Kidney epithelial cell (primary cell): ENCODE data around the gene LYSMD3. TPM values are rescaled to one million over a fixed set of nuclear protein-coding genes. Genes with fewer than 3 reads are reported as not detected.

ENCODE experiments used
- DNase-seq: peaks from one replicate; pipeline ENCODE4 v3.0.0-alpha.2; 2010; ENCODE audit warnings: low read depth
- H3K27me3 ChIP-seq: 2 replicates; pipeline ENCODE4 v1.6.0; 2011; ENCODE audit warnings: low read length; ENCODE audit not compliant: control insufficient read depth, insufficient read depth
- H3K36me3 ChIP-seq: 2 replicates; pipeline ENCODE4 v1.5.1; 2011; ENCODE audit warnings: low read length; ENCODE audit not compliant: control insufficient read depth, insufficient read depth
- H3K4me3 ChIP-seq: 2 replicates; pipeline ENCODE4 v1.5.1; 2011; ENCODE audit warnings: low read depth, mild to moderate bottlenecking, control low read depth, low read length
- total RNA-seq: library from RNA; depleted of rRNA; stranded (reverse); fragments of >200 nt; gene quantifications from 2 replicates; pipeline ENCODE4 v1.2.3, GENCODE V29; 2015
- TF ChIP-seq, protein P1 (sequence below): IDR thresholded peaks from 2 replicates; pipeline ENCODE4 v1.5.1; 2011; ENCODE audit warnings: mild to moderate bottlenecking, moderate library complexity, low read length, control low read depth, inconsistent platforms; ENCODE audit not compliant: insufficient read depth, poor library complexity, severe bottlenecking

LYSMD3 gene
- total RNA-seq, 1 donor from 2014 or later, result 16.2 TPM

DNA sequence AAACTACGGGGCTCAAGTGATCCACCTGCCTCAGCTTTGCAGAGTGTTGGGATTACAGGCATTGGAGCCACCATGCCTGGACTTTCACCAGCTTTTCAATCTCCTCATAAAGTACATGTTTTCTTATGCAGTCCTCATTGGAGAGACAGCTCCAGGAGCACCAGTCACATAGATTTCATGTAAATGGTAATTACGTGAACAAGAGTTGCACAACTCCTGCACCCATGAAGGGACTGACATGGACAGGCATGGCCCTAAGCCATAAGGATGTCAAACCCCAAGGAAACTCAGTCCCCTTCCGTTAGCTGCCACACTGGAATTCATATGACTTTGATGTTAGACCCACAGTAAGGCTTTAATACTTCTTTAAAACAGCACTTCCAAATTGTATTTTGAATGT lies 21.6 kb upstream of the LYSMD3 start:
- TF ChIP-seq, protein P1, sequence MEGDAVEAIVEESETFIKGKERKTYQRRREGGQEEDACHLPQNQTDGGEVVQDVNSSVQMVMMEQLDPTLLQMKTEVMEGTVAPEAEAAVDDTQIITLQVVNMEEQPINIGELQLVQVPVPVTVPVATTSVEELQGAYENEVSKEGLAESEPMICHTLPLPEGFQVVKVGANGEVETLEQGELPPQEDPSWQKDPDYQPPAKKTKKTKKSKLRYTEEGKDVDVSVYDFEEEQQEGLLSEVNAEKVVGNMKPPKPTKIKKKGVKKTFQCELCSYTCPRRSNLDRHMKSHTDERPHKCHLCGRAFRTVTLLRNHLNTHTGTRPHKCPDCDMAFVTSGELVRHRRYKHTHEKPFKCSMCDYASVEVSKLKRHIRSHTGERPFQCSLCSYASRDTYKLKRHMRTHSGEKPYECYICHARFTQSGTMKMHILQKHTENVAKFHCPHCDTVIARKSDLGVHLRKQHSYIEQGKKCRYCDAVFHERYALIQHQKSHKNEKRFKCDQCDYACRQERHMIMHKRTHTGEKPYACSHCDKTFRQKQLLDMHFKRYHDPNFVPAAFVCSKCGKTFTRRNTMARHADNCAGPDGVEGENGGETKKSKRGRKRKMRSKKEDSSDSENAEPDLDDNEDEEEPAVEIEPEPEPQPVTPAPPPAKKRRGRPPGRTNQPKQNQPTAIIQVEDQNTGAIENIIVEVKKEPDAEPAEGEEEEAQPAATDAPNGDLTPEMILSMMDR, result no peak
- no peak for DNase-seq
- no peaks in the 10 kb centered on the region for H3K27me3 ChIP-seq
- H3K4me3 ChIP-seq, result no peak overlapping the region
- no peaks in the 10 kb centered on the region for H3K36me3 ChIP-seq

DNA sequence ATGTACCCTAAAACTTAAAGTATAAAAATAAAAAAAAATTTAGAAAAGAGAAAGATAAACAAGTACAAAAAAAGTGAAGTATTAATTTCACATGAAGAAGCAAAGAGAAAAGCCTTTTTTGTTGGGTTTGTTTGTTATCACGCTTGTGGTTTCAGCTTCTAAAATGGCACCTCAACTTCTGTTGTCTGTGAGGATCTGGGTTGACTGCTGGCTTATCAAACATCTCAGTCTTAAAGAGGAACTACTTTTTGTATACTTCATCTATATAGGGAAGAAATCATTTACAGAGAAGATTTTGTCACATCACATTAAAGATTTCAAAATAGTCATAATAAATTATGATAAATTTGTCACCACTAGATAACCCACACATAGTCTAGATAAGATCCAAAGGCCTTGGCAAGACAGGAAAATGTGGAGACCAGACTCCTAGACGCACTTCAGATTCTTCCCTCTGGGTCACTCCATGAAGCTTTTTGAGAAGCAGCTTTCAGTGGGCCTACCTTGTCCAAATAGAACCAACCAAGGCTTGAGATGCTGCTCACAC lies 20.4 kb upstream of the LYSMD3 start:
- TF ChIP-seq, protein P1, result no peak

DNA sequence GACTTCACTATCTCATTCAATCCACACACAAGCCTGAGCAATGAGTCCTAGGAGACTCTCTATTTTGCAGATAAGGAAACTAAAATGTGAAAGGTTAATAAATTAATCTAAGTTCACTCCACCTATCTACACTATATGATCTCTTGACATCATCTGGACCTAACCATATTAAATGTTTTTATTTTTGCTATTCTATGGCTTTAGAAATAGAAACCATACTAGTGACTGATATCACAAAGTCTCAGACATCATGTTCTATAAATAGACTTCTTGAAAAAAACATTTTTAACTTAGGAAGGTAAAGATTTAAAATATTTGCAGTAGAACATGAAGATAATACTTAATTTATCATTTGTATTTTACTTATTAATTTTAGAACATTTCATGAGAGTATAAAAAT lies 19.8 kb upstream of the LYSMD3 start:
- H3K36me3 ChIP-seq, result no peaks in the 10 kb centered on the region
- TF ChIP-seq, protein P1, result no peak
- no peak overlapping the region for H3K4me3 ChIP-seq
- no peak for DNase-seq
- H3K27me3 ChIP-seq, result no peaks in the 10 kb centered on the region

More for the DNA sequence above, 20.4 kb upstream of the LYSMD3 start:
- H3K4me3 ChIP-seq, result no peak overlapping the region
- H3K27me3 ChIP-seq, result no peaks in the 10 kb centered on the region
- no peak for DNase-seq
- no peaks in the 10 kb centered on the region for H3K36me3 ChIP-seq

DNA sequence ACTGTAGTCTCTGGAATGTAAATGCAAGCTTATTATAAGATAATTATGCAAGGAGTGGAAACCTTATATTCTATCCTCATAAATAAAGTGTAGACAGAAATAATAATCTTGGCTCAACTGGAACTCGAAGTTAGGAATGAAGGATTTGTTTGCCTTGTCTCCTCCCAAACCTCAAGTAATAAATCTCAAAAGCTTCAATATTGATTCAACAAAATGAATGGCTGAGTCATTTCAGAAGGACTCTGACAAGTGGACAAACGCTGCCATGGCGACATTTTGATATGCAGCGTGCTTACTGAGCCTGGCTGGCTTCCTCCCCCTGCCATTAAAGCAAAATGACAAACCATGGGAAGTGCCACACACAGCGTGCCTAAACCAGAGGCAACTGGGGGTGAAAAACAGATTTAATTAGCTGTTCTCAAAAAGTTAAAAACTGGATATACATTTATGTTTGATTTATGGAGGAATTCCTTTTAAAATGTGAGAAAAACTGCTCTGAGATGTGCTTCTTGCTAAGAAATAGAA lies 18.7 kb upstream of the LYSMD3 start:
- no peak overlapping the region for H3K4me3 ChIP-seq
- no peaks in the 10 kb centered on the region for H3K27me3 ChIP-seq
- DNase-seq, result peak; percentile 16
- TF ChIP-seq, protein P1, result no peak
- H3K36me3 ChIP-seq, result no peaks in the 10 kb centered on the region

DNA sequence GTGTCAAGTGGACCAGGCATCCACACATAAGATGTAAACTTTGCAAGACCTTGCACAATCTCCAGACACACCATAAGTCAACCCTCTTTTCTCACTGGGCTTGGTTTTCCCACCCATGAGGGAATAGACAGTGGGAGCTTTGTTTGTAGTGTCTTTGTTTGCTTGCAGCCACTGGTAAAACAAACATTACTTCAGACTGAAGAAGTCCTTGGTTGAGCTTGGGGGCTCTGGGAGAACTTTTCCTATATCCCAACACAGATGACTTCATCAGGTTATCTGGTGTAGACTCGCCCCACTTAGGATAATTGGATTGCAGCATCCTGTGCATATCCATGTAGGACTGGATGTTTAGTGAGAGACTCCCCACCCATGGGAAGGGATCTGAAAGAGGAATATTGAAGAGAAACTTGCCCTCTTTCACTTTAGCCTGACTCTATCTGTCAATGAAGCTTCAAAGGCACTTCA lies 17.7 kb upstream of the LYSMD3 start:
- Histone ChIP-seq H3K27me3 (no peaks in the 10 kb centered on the region), H3K4me3 (no peak overlapping the region), H3K36me3 (no peaks in the 10 kb centered on the region)
- DNase-seq, result no peak
- TF ChIP-seq, protein P1, result no peak
